Activated CD4-positive, alpha-beta T cell treated with anti-CD3 and anti-CD28 coated beads for 4 hours (primary cell): Measurements from ENCODE around the gene CPNE5.
A peak's percentile ranks its signal among the peaks of the same experiment; 100 is the strongest.

Experiments used
- DNase-seq, 2 donors: peaks; one replicate each; pipeline ENCODE4 v3.0.0-alpha.2; 2020

The CPNE5 gene

DNA sequence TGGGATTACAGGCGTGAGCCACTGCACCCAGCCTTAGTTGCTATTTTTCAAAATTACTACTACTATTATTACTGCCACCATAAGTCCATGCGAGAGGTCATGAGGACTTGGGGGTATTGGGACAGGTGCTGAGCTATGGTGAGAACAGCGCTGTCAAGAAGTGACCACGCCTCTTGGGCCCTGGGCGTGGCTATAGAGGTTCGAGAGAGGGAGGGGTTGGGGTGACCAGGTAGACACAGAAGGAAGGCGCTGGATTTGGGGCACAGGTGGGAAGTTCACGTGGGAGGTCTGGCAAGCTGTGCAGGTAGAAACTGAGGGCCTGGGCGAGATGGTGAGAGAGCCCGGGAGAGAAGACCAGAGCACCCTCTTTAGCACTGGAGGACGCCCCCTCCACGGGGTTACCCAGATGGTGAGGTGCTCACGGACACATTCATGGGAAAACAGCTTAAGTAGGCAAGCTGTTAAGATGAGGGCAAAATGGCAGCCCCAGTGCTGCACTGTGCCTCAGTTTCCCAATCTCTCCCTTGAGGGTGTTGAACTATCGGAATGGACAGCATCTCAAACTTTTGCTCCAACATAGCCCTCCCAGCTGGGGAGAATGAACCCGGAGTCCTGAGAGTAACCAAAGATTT is 80.6 kb downstream of the CPNE5 start:
- DNase-seq = no peak

- no peak for DNase-seq
Observed at GRCh38 chr6:36757943-36758508, 81.2 kb downstream of the CPNE5 start.

- DNase-seq = peak; percentile 29 to 39
Observed at GRCh38 chr6:36757206-36757605, 82.0 kb downstream of the CPNE5 start.

DNA sequence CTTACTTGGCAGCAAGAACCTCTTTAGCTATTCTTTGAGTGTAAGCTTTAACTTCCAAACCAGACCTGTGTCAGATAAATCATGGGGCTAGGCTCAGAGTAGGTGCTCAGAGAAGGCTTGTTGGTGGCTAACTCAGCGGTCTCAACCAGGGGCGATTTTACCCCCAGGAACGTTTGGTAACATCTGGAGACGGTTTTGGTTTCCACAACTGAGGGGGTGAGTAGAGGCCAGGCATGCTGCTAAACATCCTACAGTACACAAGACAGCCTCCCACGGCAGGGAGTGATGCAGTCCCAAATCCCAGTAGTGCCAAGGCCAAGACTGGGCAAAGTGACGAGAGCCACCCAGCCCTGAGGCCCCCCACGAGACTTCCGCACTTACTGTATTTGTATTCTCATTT is 82.5 kb downstream of the CPNE5 start:
- no peak for DNase-seq

- peak; percentile 72 to 74 for DNase-seq
Observed at GRCh38 chr6:36755435-36756348, 83.6 kb downstream of the CPNE5 start.

DNA sequence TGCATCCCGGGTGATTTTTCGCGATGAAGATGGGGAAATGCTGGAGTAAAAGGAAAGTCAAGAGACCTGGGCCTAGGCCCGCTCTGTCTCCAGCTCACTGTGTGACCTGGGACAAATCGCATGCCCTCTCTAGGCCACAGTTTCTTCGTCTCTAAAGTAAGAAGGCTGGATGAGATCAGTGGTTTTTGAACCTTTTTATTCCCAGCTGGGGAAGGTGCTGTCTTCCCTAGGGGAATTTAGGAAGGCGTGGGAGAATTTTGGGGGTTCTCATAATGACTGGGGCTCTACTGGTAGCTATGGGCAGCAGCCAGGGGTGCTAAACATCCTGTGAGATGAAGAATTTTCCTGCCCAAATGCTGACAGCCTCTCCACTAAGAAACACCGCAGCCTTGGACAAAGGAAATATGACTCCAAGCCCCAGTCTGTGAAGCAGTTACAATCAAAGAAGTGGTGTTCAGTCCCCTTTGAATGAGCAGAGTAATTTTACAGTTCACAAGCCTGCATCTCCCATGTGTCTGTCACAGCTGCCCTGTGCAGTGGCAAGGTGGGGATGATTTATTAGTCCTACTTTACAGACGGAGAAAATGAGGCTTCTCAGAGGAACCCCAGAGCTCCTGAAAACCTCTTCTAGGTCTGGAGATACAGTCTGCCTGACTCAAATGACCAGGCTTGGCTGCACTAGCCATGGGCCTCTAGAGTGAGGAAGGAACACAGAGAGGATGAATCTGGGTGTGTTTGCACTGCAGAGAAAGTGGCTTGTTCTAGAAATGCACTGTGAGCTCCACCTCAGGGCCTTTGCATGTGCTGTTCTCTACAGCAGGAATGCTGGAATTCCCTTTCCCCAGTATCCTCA is 84.4 kb downstream of the CPNE5 start:
- no peak for DNase-seq

GRCh38 chr6:36753671-36754405 is 85.4 kb downstream of the CPNE5 start:
- DNase-seq = no peak

DNA sequence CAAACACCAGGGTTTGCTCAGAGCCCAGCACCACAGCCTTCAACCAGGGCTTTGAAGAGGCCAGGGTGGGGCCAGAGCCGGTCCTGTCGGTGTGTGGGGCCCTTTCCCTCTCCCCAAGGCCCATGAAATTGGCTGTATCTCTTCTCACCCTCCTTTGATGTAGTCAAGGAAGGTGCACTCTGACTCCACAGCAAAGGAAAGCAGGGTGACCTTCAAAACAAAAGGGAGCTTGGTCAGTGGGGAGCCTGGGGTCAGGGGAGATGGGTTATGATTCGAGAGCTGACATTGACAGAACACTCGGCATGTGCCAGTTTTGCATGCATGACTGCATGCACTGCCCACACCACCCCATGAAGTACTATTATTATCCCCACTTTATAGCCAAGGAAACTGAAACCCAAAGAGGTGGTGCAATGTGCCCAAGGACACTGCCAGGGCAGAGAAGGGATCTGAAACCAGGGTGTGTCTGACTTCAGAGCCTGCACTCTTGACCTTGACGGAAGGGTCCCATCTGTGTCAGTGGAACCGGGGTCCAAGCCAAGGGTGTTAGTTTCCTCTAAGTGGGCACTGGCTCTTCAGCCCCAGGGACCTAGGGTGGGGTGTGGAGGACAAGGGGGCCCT is 86.2 kb downstream of the CPNE5 start:
- no peak for DNase-seq

DNA sequence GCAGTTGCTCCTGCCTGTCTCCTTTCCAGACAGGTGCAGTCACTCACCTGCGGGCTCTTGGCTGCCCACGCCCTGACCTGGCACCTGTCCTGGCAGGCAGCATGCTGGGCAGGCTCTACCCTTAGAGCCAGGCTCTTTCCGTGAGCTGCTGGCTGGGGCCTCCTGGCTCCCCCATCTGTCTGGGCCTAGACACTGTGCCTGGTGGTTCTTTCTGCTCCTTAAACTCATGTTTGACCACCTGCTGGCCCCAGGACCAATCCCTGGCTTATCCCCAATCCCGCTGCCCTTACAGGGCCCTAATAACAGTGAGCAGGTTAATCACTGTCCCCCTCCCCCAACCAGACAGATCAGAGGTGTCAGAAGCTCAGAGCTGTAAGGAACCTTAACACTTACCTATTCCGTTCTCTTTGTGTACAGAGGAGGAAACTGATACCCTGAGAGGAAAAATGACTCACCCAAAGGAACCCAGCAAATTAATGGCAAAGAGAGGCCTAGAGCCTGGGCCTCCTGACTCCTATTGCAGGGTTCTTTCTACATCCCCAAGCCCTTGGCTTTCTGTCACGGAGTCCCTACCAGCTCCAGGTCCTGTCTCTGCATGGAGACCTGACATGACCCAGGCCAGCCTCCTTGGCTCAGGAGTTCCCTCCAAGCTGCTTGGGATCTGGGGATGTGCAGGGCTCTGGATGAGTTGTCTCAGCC is 86.9 kb downstream of the CPNE5 start:
- DNase-seq = peak in 1 of 2 donors; percentile 25

GRCh38 chr6:36751833-36752186 is 87.4 kb downstream of the CPNE5 start:
- DNase-seq = no peak

- no peak for DNase-seq
Observed at GRCh38 chr6:36751091-36751490, 88.2 kb downstream of the CPNE5 start.

DNA sequence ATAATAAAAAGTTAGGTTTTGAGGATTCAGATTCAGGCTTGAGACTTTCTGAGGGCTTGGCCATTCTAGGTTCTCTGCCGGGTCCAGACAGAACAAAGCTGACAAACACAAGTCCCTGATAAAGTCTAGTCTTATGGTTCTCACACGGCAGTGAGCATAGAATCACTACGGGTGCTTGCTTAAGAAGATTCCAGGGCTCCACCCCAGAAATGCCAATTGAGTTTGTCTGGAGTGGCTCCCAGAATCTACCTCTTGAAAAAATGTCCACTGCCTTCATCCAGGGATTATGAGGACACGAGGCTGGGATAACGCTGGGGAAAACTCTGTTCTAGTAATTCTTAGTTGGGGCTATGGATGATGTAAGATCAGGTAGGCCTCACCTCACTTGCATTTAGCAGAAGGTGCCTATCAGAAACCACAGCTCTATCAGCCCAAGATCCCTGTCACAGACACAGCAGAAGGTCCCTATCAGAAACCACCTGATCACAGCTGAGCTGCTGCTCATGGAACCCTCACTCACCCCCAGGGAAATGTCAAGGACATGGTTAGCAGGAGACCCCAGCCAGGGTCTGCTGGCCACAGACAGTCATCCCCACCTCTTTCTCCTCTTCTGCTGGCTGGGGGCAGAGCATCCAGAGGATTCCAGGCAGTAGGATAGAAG is 89.3 kb downstream of the CPNE5 start:
- no peak for DNase-seq

- no peak for DNase-seq
Observed at GRCh38 chr6:36746251-36746650, 93.0 kb downstream of the CPNE5 start.

DNA sequence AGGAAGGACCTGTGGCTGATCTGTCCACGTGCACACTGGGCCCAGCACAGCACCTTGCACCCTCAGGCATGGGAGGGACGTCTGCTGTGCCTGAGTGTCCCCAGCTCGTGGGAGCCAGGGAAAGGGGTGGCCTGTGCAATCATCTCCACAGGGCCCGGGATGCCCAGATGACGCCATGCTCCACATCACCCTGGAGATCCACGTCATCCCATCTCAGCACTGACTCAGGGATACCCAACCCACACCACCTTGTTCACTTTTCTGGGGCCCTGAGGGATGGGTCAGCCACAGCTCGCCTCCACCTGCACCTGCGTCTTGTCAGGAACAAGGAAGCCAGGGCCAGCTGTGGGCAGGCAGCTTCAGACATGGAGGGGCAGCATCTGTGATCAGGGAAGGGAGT is 93.4 kb downstream of the CPNE5 start:
- no peak for DNase-seq

GRCh38 chr6:36745283-36745682 is 94.0 kb downstream of the CPNE5 start:
- DNase-seq = no peak

GRCh38 chr6:36744304-36744673 is 95.0 kb downstream of the CPNE5 start:
- DNase-seq = no peak

DNA sequence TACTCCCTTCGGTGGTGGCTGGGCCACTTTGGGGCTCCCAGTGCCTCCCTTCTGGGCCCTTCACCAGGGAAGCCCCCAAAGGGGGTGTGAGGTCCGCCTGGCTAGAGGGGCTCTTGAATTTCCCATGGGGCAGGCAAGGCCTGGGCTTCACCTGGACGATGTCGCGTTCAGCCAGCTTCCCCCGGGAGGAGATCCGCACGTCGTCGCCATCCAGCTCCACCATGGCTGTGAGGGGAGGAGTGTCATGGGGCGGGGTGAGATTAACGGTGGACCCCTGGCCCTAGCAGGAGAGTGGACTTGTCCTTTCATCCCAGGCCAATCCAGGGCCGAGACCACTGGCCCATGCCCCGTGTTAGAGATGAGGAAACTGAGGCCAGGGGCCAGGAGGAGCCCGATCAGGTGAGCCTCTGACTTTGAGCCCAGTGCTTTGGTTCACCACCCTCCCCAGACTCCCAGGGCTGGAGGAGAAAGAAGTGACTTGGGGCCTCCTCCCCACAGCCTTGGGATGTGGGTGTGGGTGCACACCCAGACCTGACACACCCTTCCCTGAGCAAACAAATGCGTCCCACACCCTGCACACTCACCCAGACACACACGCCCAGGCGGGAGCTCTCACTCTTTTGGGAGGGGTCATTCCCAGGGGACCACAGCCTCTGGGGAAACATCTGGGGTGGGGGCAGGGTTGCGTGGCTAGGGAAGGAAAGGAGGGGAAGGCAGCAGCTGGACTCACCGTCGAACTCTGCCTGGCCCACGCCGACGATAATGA is 95.5 kb downstream of the CPNE5 start:
- DNase-seq = no peak

DNA sequence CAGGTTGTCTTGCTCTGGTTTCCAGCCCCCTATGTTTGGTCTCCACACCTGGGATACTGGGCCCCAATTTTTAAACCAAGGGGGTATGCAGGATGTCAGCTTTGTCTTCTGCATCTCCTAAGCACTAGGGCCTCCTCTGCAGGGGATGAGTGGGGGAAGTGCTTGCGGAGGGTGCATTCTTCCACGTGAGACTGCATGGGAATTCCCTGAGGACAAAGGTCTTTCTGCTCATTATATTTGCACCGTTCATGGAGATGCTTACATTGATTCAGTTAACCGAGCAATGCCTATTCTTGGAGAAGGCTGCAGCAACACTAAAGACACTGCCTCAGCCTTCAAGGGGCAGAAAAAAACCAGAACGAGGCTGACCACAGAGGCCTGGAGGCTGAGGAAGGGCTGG is 96.2 kb downstream of the CPNE5 start:
- DNase-seq = no peak

DNA sequence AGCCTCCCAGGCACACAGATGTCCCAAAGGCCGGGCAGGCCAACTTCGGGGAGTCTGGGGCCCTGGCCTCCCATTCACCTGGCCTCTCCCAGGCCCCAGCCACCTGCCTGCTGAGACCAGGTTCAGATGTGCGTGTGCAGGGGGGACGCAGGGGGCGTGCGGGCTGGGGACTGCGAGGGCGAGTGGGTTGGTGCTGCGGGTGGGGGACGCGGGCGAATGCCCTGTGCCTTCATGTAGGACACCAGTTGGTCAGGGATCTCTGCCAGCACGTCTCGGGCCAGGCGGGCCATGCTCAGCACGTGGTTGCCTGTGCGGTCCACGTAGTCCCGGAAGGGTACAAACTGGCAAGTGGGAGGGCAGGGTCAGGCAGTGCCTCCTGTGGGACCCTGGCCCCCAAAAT is 97.1 kb downstream of the CPNE5 start:
- DNase-seq = no peak

- DNase-seq = no peak
Observed at GRCh38 chr6:36740818-36741179, 98.4 kb downstream of the CPNE5 start.
